HEK293T (cell line): ENCODE results near the gene KCNAB2.

Source experiments
- CTCF ChIA-PET: fragments of 350-600 bp; formaldehyde crosslinking; extraction: SDS; loops from one replicate; lab custom pipeline; 2021; ENCODE audit warnings: antibody characterized with exemption, inconsistent platforms; lab: Yijun Ruan, JAX
- POLR2A ChIA-PET: fragments of 350-600 bp; formaldehyde crosslinking; extraction: SDS; loops from one replicate; lab custom pipeline; 2020; ENCODE audit warnings: antibody characterized with exemption, inconsistent platforms; lab: Yijun Ruan, JAX
- DNase-seq: peaks from one replicate; pipeline ENCODE4 v3.0.0; 2012; ENCODE audit warnings: mixed read lengths; ENCODE audit errors: extremely low spot score
- ARNT ChIP-seq: fragments of 450-650 bp; IDR thresholded peaks from 2 replicates; pipeline ENCODE4 v1.6.1; 2017; ENCODE audit warnings: mild to moderate bottlenecking
- BHLHE40 ChIP-seq: fragments of 450-650 bp; IDR thresholded peaks from 2 replicates; pipeline ENCODE4 v1.6.1; 2016; ENCODE audit warnings: mild to moderate bottlenecking, moderate library complexity, borderline replicate concordance
- CTBP1 ChIP-seq: fragments of 450-650 bp; IDR thresholded peaks from 2 replicates; pipeline ENCODE4 v1.6.1; 2016; ENCODE audit warnings: borderline replicate concordance
- ELF4 ChIP-seq: fragments of 450-650 bp; IDR thresholded peaks from 2 replicates; pipeline ENCODE4 v1.6.1; 2017; ENCODE audit warnings: antibody characterized with exemption
- FOXA1 ChIP-seq: fragments of 450-650 bp; IDR thresholded peaks from 2 replicates; pipeline ENCODE4 v1.6.1; 2016; ENCODE audit warnings: mild to moderate bottlenecking
- FOXK2 ChIP-seq: fragments of 450-650 bp; IDR thresholded peaks from 2 replicates; pipeline ENCODE4 v1.6.1; 2016; ENCODE audit warnings: mild to moderate bottlenecking
- FOXM1 ChIP-seq: fragments of 450-650 bp; IDR thresholded peaks from 2 replicates; pipeline ENCODE4 v1.6.1; 2017; ENCODE audit warnings: mild to moderate bottlenecking, borderline replicate concordance
- HDGF ChIP-seq: fragments of 450-650 bp; IDR thresholded peaks from 2 replicates; pipeline ENCODE4 v1.6.1; 2017; ENCODE audit warnings: antibody characterized with exemption, borderline replicate concordance
- L3MBTL2 ChIP-seq: fragments of 450-650 bp; conservative IDR thresholded peaks from 2 replicates; pipeline ENCODE4 v1.6.1; 2016; ENCODE audit warnings: mild to moderate bottlenecking
- LEF1 ChIP-seq: fragments of 450-650 bp; IDR thresholded peaks from 2 replicates; pipeline ENCODE4 v1.6.1; 2017; ENCODE audit warnings: mild to moderate bottlenecking, borderline replicate concordance
- NFRKB ChIP-seq: fragments of 450-650 bp; IDR thresholded peaks from 2 replicates; pipeline ENCODE4 v1.6.1; 2016; ENCODE audit warnings: mild to moderate bottlenecking, moderate library complexity
- SP1 ChIP-seq: fragments of 450-650 bp; IDR thresholded peaks from 2 replicates; pipeline ENCODE4 v1.6.1; 2017
- SUZ12 ChIP-seq: fragments of 450-650 bp; IDR thresholded peaks from 2 replicates; pipeline ENCODE4 v1.6.1; 2016; ENCODE audit warnings: mild to moderate bottlenecking
- TARDBP ChIP-seq: fragments of 450-650 bp; IDR thresholded peaks from 2 replicates; pipeline ENCODE4 v1.6.1; 2016
- ZNF384 ChIP-seq: fragments of 450-650 bp; IDR thresholded peaks from 2 replicates; pipeline ENCODE4 v1.6.1; 2016
- TF ChIP-seq, protein P1 (sequence below): fragments of 450-650 bp; IDR thresholded peaks from 2 replicates; pipeline ENCODE4 v1.6.1; 2016

KCNAB2 gene

GRCh38 chr1:6008696-6009095, 37.0 kb upstream of the KCNAB2 start:
- POLR2A ChIA-PET: no interaction called here
- CTCF ChIA-PET: interaction anchor here (1.6 kb wide), 1 partner anchor 26 kb away, joined by 4 read pairs; no protein-coding TSS in a partner anchor
- no peak for DNase-seq
- no peak for TF ChIP-seq LEF1
- no peak for TF ChIP-seq NFRKB
- TF ChIP-seq SP1: no peak
- TF ChIP-seq ELF4: no peak
- TF ChIP-seq SUZ12: no peak
- TF ChIP-seq HDGF: no peak
- no peak for TF ChIP-seq FOXA1
- TF ChIP-seq TARDBP: no peak
- TF ChIP-seq FOXK2: no peak
- no peak for TF ChIP-seq BHLHE40
- TF ChIP-seq ZNF384: no peak
- TF ChIP-seq FOXM1: no peak
- no peak for TF ChIP-seq L3MBTL2
- TF ChIP-seq ARNT: no peak
- TF ChIP-seq, protein P1, sequence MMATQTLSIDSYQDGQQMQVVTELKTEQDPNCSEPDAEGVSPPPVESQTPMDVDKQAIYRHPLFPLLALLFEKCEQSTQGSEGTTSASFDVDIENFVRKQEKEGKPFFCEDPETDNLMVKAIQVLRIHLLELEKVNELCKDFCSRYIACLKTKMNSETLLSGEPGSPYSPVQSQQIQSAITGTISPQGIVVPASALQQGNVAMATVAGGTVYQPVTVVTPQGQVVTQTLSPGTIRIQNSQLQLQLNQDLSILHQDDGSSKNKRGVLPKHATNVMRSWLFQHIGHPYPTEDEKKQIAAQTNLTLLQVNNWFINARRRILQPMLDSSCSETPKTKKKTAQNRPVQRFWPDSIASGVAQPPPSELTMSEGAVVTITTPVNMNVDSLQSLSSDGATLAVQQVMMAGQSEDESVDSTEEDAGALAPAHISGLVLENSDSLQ: no peak
- no peak for TF ChIP-seq CTBP1

DNA sequence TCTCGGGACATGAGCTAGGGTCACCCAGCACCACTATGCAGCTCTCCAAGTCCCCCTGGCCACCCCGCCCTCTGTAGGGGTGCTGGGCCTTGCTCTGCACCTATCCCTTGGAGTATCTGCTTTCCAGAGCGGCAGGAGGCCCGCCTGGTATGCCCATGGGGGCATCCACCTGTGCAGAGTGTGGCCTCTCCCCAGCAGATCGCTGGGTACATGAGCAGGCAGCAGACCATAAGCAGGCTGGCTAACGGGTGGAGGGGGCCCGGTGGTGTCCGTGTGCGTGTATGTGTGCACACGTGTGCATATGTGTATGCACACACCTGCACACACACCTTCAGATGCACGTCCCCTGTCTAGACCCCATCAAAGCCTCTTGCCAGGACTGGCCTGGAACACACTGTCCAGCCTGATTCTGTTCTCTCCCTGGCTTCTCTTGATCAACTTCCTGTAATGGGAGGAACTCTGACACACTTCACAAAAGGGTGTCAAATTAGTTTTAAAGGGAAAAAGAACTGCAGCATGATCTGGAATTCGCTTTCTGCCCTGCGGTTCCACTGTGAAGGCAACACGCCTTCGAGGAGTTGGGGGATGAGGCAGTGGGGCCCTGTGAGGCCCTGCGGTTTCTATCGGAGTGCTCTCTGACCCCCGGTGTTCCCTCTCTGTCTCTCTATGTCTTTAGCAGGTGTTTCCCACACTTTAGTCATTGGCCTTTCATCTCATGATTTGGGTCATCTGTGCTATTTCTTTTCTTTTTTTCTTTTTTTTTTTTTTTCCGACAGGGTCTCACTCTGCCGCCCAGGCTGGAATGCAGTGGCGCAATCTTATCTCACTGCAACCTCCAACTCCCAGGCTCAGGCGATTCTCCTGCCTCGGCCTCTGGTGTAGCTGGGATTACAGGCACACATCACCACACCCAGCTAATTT, 36.3 kb upstream of the KCNAB2 start:
- CTCF ChIA-PET: interaction anchor here (1.6 kb wide), 1 partner anchor 25 kb away, joined by 4 read pairs; no protein-coding TSS in a partner anchor
- no peak for TF ChIP-seq LEF1
- TF ChIP-seq ZNF384: no peak
- POLR2A ChIA-PET: no interaction called here
- no peak for DNase-seq

GRCh38 chr1:6010554-6010953, 35.1 kb upstream of the KCNAB2 start:
- CTCF ChIA-PET: no interaction called here
- POLR2A ChIA-PET: no interaction called here
- TF ChIP-seq FOXA1 (no peak), BHLHE40 (no peak), CTBP1 (no peak), NFRKB (no peak), ZNF384 (no peak)
- no peak for DNase-seq

GRCh38 chr1:6011161-6011945, 34.3 kb upstream of the KCNAB2 start:
- no peak for DNase-seq
- ChIA-PET CTCF (no interaction called here), POLR2A (no interaction called here)
- no peak for TF ChIP-seq ARNT
- TF ChIP-seq CTBP1: no peak
- TF ChIP-seq FOXM1: no peak
- TF ChIP-seq HDGF: no peak
- no peak for TF ChIP-seq NFRKB
- no peak for TF ChIP-seq FOXA1

DNA sequence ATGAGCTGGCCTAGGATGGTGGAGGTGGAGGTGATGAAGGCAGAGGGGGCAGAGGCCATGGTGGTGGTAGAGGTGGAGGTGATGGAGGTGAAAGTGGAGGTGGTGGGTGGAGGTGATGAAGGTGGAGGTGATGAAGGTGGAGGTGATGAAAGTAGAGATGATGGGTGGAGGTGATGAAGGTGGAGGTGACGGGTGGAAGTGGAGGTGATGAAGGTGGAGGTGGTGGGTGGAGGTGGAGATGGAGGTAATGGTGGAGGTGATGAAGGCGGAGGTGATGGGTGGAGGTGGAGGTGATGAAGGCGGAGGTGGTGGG, 33.8 kb upstream of the KCNAB2 start:
- CTCF ChIA-PET: no interaction called here
- POLR2A ChIA-PET: no interaction called here
- no peak for DNase-seq
- TF ChIP-seq CTBP1 (no peak), ARNT (no peak), ELF4 (no peak), TARDBP (no peak), HDGF (no peak), ZNF384 (no peak), SP1 (no peak), FOXK2 (no peak)
- TF ChIP-seq, protein P1: no peak

DNA sequence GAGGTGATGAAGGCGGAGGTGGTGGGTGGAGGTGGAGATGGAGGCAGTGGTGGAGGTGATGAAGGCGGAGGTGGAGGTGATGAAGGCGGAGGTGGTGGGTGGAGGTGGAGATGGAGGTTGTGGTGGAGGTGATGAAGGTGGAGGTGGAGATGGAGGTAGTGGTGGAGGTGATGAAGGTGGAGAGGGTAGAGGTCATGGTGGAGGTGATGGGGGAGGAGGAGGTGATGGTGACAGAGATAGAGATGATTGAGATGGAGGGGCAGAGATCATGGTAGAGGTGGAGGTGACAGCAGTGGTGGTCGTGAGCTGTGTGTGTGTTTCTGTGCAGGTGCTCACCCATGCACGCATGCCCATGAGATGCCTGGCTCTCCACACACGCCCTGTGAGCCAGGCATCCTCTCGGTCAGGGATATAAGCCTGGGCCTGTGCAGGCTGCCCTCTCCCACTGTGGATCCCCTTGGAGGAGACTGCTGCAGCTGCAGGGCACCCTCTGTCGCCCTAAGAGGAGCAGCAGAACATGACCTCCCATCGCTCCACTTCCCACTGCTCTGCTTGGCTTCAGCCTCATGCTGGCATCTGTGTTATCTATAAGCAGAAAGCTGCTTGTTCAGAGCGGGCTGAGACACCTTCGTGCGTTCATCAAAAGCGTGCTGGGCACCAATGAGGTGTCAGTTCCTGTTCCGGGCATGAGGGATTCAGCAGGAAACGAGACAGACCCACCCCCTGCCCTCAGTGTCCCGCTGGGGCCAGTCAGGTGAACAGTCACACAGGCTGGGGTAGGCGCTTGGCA, 33.0 kb upstream of the KCNAB2 start:
- no peak for TF ChIP-seq FOXK2
- TF ChIP-seq LEF1: no peak
- no peak for TF ChIP-seq HDGF
- no peak for TF ChIP-seq FOXM1
- TF ChIP-seq CTBP1: no peak
- no peak for TF ChIP-seq TARDBP
- no peak for TF ChIP-seq ZNF384
- TF ChIP-seq SUZ12: no peak
- TF ChIP-seq, protein P1: no peak
- TF ChIP-seq ELF4: no peak
- CTCF ChIA-PET: no interaction called here
- no peak for DNase-seq
- POLR2A ChIA-PET: no interaction called here
